Lower lobe of right lung (tissue), 2 donors: ENCODE data around the gene FXN. TPM values are rescaled to one million over a fixed set of nuclear protein-coding genes. Genes with fewer than 3 reads are reported as not detected.
A peak's percentile ranks its signal among the peaks of the same experiment; 100 is the strongest.

Experiments
- ATAC-seq, 2 donors: fragments of 200-7000 bp; cut with Tn5 transposase; one replicate each; pipeline ENCODE4 v1.9.1; 2020 to 2022; ENCODE audit warnings: mild to moderate bottlenecking in 2 of 2, moderate library complexity in 2 of 2
- DNase-seq: peaks from one replicate; pipeline ENCODE4 v3.0.0-alpha.2; 2020
- H3K27ac ChIP-seq: fragments of 200-600 bp; one replicate; pipeline ENCODE4 v1.8.0; 2022
- H3K27me3 ChIP-seq: fragments of 200-600 bp; one replicate; pipeline ENCODE4 v1.8.0; 2022; ENCODE audit warnings: low read depth
- H3K36me3 ChIP-seq: fragments of 200-600 bp; one replicate; pipeline ENCODE4 v1.8.0; 2022; ENCODE audit warnings: mild to moderate bottlenecking
- H3K4me1 ChIP-seq: fragments of 200-600 bp; one replicate; pipeline ENCODE4 v1.8.0; 2022
- H3K4me3 ChIP-seq: fragments of 200-600 bp; one replicate; pipeline ENCODE4 v1.8.0; 2022; ENCODE audit warnings: mild to moderate bottlenecking
- H3K9me3 ChIP-seq: fragments of 200-600 bp; one replicate; pipeline ENCODE4 v1.8.0; 2022
- intact Hi-C: fragments of 100-400 bp; cut with DNase I; formaldehyde crosslinking; loops from one replicate; pipeline ENCODE4 v1.11.0; 2022
- total RNA-seq: library from RNA; stranded (reverse); fragmentation: NEBNext Ultra II Directional; extraction: Animal tissue kit (Norgen Biotek cat#: 25700); gene quantifications from one replicate; pipeline ENCODE4 v1.2.1, GENCODE V29; 2021
- TF ChIP-seq, protein P1 (sequence below): fragments of 200-600 bp; IDR thresholded peaks from one replicate; pipeline ENCODE4 v1.8.0; 2022; ENCODE audit warnings: antibody characterized with exemption, mild to moderate bottlenecking
- donor health status: DM: no; HTN: yes; CAD: no; lungs with severe emphysema.

FXN gene
- total RNA-seq, 1 donor from 2014 or later = 10.9 TPM

DNA sequence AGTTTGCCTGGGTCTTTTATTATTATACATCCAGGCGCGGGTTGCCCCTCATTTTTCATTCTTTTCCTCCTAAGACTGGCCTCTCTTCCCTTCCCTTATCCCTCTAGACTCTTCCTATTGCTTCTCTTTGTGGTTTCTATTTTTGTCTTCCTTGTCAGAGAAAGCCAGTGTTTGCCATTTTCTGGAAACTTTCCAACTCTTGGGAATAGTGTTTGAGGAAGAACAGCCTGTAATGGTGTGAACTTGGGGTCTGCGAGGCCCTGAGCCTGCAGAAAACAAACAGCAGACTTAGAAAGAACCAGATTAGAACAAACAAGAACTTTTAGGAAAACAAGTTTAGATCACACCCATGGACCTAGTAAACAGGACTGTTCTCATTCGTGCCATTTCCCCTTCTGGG is 37.2 kb upstream of the FXN start:
- intact Hi-C loops = no loop called here
- Histone ChIP-seq H3K27ac (peak overlapping the region; percentile 21), H3K27me3 (no peaks in the 10 kb centered on the region), H3K4me1 (peaks cover 17% of the 10 kb centered on the region), H3K4me3 (no peak overlapping the region), H3K9me3 (no peaks in the 10 kb centered on the region), H3K36me3 (no peaks in the 10 kb centered on the region)
- no peak for DNase-seq
- ATAC-seq = no peak
- TF ChIP-seq, protein P1, sequence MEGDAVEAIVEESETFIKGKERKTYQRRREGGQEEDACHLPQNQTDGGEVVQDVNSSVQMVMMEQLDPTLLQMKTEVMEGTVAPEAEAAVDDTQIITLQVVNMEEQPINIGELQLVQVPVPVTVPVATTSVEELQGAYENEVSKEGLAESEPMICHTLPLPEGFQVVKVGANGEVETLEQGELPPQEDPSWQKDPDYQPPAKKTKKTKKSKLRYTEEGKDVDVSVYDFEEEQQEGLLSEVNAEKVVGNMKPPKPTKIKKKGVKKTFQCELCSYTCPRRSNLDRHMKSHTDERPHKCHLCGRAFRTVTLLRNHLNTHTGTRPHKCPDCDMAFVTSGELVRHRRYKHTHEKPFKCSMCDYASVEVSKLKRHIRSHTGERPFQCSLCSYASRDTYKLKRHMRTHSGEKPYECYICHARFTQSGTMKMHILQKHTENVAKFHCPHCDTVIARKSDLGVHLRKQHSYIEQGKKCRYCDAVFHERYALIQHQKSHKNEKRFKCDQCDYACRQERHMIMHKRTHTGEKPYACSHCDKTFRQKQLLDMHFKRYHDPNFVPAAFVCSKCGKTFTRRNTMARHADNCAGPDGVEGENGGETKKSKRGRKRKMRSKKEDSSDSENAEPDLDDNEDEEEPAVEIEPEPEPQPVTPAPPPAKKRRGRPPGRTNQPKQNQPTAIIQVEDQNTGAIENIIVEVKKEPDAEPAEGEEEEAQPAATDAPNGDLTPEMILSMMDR = no peak

DNA sequence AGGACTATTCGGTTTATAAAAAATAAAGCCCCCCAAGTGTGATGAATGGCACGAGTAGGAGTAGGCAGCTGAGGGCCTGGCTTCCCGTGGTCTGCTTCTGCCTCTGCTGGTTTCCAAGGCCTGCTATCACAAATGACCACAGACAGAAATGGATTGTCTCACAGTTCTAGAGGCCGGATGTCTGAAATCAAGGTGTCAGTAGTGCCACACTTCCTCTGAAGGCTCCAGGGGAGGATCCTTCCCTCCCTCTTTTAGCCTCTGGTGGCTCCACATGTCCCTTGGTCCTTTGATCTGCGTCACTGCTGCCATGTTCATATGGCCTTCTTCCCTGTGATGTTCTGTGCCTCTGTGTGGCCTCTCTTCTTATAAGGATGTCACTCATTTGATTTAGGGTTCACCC is 36.7 kb upstream of the FXN start:
- TF ChIP-seq, protein P1 = no peak

DNA sequence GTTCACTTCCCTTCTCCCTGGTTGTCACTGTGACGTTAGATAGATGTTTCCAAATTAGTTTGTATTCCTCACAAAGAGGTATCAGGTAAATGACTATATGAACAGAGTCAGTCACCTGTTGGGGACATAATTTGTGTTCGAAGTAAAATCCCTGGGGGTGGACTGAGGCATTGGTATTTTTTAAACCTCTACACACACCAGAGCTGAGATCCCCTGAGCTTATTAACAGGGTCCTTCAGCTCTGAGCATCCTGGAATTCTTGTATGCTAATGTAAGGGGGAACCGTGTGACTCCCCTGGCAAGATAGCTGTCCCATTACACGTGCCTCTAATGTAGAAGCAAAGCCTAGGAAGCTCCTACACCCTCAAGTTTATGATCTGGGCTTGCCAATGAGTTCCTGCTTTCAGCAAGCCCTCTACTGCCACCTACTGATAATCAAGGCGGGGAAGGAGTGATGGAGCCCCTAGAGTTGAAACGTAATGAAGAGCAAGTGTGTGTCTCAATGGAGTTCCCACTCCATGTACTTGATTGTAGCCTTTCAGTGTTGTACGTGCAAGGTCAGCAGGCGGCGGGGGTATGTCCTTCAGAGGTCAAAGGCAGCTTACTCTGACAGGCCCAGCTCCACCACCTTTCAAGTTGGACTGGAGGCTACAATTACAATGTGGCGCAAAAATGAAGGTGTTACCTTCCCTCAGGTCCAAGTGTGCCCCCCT is 36.0 kb upstream of the FXN start:
- ATAC-seq = peak; percentile 87 to 90
- TF ChIP-seq, protein P1 = peak; percentile 82
- intact Hi-C loops = no loop called here
- H3K27me3 ChIP-seq = no peaks in the 10 kb centered on the region
- peak overlapping the region; percentile 21 for H3K27ac ChIP-seq
- no peaks in the 10 kb centered on the region for H3K36me3 ChIP-seq
- H3K4me1 ChIP-seq = peaks cover 17% of the 10 kb centered on the region
- no peaks in the 10 kb centered on the region for H3K9me3 ChIP-seq
- no peak overlapping the region for H3K4me3 ChIP-seq
- peak; percentile 46 for DNase-seq

More for the DNA sequence above, 36.7 kb upstream of the FXN start:
- Histone ChIP-seq H3K27me3 (no peaks in the 10 kb centered on the region), H3K4me3 (no peak overlapping the region), H3K4me1 (peaks cover 17% of the 10 kb centered on the region), H3K9me3 (no peaks in the 10 kb centered on the region), H3K27ac (peak overlapping the region; percentile 21), H3K36me3 (no peaks in the 10 kb centered on the region)
- DNase-seq = no peak
- peak in 1 of 2 donors; percentile 15 for ATAC-seq
- intact Hi-C loops = no loop called here

GRCh38 chr9:69001921-69002320 is 33.6 kb upstream of the FXN start:
- no peak for DNase-seq

DNA sequence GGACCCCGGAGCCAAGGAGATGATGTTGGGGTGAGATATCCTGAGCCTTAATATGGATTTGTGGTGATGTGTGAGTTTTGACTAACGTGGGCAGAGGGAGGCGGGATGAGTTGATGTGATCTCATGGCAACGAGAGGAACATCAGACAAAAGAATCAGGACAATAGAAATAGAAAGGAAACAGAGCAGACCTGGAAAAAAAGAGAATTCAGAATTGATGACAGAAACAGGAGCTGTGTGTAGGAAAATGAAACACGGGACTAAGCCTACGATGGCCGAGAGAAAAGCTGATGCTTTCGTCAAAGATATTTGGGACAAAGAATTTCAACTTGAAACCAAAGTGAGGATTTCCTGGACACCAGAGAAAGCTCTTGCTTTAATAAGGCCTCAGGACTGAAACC is 32.5 kb upstream of the FXN start:
- intact Hi-C loops = no loop called here
- TF ChIP-seq, protein P1 = no peak

More at GRCh38 chr9:69001921-69002320, 33.6 kb upstream of the FXN start:
- intact Hi-C loops = no loop called here
- H3K27ac ChIP-seq = no peak overlapping the region
- no peaks in the 10 kb centered on the region for H3K27me3 ChIP-seq
- H3K4me3 ChIP-seq = no peak overlapping the region
- TF ChIP-seq, protein P1 = no peak
- peaks cover 13% of the 10 kb centered on the region for H3K4me1 ChIP-seq
- no peaks in the 10 kb centered on the region for H3K36me3 ChIP-seq
- H3K9me3 ChIP-seq = no peaks in the 10 kb centered on the region
- no peak for ATAC-seq

More for the DNA sequence above, 32.5 kb upstream of the FXN start:
- DNase-seq (no peak), ATAC-seq (no peak)
- Histone ChIP-seq H3K27me3 (no peaks in the 10 kb centered on the region), H3K27ac (no peak overlapping the region), H3K4me1 (peaks cover 13% of the 10 kb centered on the region), H3K4me3 (no peak overlapping the region), H3K36me3 (no peaks in the 10 kb centered on the region), H3K9me3 (no peaks in the 10 kb centered on the region)
